K562 (cell line): ENCODE results near the gene WDR88. TPM values are rescaled to one million over a fixed set of nuclear protein-coding genes. Genes with fewer than 3 reads are reported as not detected.

Experiments used
- ATAC-seq: fragments of 200-7000 bp; cut with Tn5 transposase; 3 replicates; pipeline ENCODE4 v1.9.1; 2020; ENCODE audit warnings: moderate library complexity
- BruUV-seq: library from RNA; stranded (reverse); fragments of 400-500 nt; replicated peaks from 2 replicates; lab custom pipeline; 2021; lab: Mats Ljungman, UMichigan
- CTCF ChIA-PET: fragments of 300-600 bp; formaldehyde crosslinking; extraction: SDS; loops from one replicate; lab custom pipeline; 2021; ENCODE audit warnings: low intra/inter-chr PET ratio; lab: Yijun Ruan, JAX
- POLR2A ChIA-PET: fragments of 300-600, 350-650 bp; sonication (Branson Sonifier 250); formaldehyde crosslinking; extraction: SDS; loops from one replicate; lab custom pipeline; 2021; ENCODE audit warnings: antibody characterized with exemption, inconsistent platforms; lab: Yijun Ruan, JAX
- DNase-seq, 4 experiments: peaks; one replicate each; pipeline versions ENCODE4 v3.0.0 to v3.0.0-alpha.2; 2011 to 2018; ENCODE audit warnings: low spot score in 3 of 4, mixed read lengths in 3 of 4; ENCODE audit errors: extremely low read depth in 1 of 4
- FAIRE-seq: peaks from 2 replicates; lab custom pipeline; 2011; peaks lifted over from hg19 to GRCh38; lab: Jason Lieb, UNC
- H2AFZ ChIP-seq: 2 replicates; pipeline ENCODE4 v1.6.0; 2011; ENCODE audit warnings: low read depth, low read length, control low read depth, inconsistent platforms
- H3K27ac ChIP-seq: fragments of 200-600 bp; 3 replicates; pipeline ENCODE4 v1.8.0; 2011; ENCODE audit warnings: low read depth, mild to moderate bottlenecking, control low read depth, inconsistent platforms, low read length, moderate library complexity, mixed read lengths; ENCODE audit errors: extremely low read depth
- H3K27me3 ChIP-seq, 2 experiments: fragments of 300-600 bp in 1 of 2; 2 replicates in 1 of 2; 3 replicates in 1 of 2; pipeline versions ENCODE4 v1.6.0 to v1.8.0; 2011; ENCODE audit warnings: inconsistent platforms in 2 of 2, low read length in 2 of 2, mild to moderate bottlenecking in 1 of 2, mixed read lengths in 1 of 2, moderate library complexity in 1 of 2; ENCODE audit not compliant: control insufficient read depth in 2 of 2, insufficient read depth in 2 of 2
- H3K36me3 ChIP-seq: fragments of 300-600 bp; 3 replicates; pipeline ENCODE4 v1.8.0; 2011; ENCODE audit warnings: mild to moderate bottlenecking, low read length, inconsistent platforms; ENCODE audit not compliant: control insufficient read depth, insufficient read depth
- H3K4me1 ChIP-seq, 2 experiments: fragments of 200-600 bp in 1 of 2; replicated peaks in 1 of 2; 2 replicates in 1 of 2; 3 replicates in 1 of 2; pipeline versions ENCODE4 v1.5.1 to v1.8.0; 2011; ENCODE audit warnings: inconsistent platforms in 2 of 2, low read length in 2 of 2, mild to moderate bottlenecking in 1 of 2, mixed read lengths in 1 of 2, moderate library complexity in 1 of 2; ENCODE audit not compliant: control insufficient read depth in 2 of 2, insufficient read depth in 2 of 2
- H3K4me2 ChIP-seq: 2 replicates; pipeline ENCODE4 v1.6.1; 2011; ENCODE audit warnings: low read length, control low read depth, inconsistent platforms, mixed read lengths; ENCODE audit not compliant: insufficient read depth
- H3K4me3 ChIP-seq: fragments of 200-600 bp; sonication (generic), shearing (Covaris generic); 2 replicates; pipeline ENCODE4 v1.5.1; 2016; ENCODE audit warnings: control low read depth, inconsistent platforms
- H3K79me2 ChIP-seq: fragments of 200-600 bp; 3 replicates; pipeline ENCODE4 v1.8.0; 2011; ENCODE audit warnings: low read length, inconsistent platforms; ENCODE audit not compliant: control insufficient read depth, insufficient read depth
- H3K9ac ChIP-seq, 2 experiments: 2 replicates each; pipeline versions ENCODE4 v1.6.0 to v1.6.1; 2011; ENCODE audit warnings: low read depth in 2 of 2, low read length in 2 of 2, control low read depth in 1 of 2, inconsistent platforms in 1 of 2, mild to moderate bottlenecking in 1 of 2, mixed read lengths in 1 of 2; ENCODE audit not compliant: insufficient read depth in 1 of 2
- H3K9me1 ChIP-seq: one replicate; pipeline ENCODE4 v1.6.0; 2011; ENCODE audit warnings: inconsistent platforms, mild to moderate bottlenecking, low read length, moderate library complexity; ENCODE audit not compliant: control insufficient read depth, insufficient read depth
- H3K9me3 ChIP-seq: replicated peaks from 2 replicates; pipeline ENCODE4 v1.5.1; 2011; ENCODE audit warnings: low read depth, low read length, inconsistent platforms; ENCODE audit not compliant: control insufficient read depth, insufficient read depth
- H4K20me1 ChIP-seq: replicated peaks from 2 replicates; pipeline ENCODE4 v1.6.1; 2011; ENCODE audit warnings: low read length, inconsistent platforms, mixed read lengths; ENCODE audit not compliant: control insufficient read depth, insufficient read depth
- ARID3A ChIP-seq: IDR thresholded peaks from 2 replicates; pipeline ENCODE4 v1.6.1; 2012; ENCODE audit warnings: low read depth, low read length, improper control_type of control experiment, borderline replicate concordance
- BRF1 ChIP-seq: IDR thresholded peaks from 3 replicates; pipeline ENCODE4 v1.6.1; 2011; ENCODE audit warnings: borderline replicate concordance, mild to moderate bottlenecking; ENCODE audit not compliant: insufficient read length; ENCODE audit errors: extremely low read depth
- CTCF ChIP-seq, 3 experiments: IDR thresholded peaks in 2 of 3; conservative IDR thresholded peaks in 1 of 3; 2 replicates each; pipeline ENCODE4 v1.5.1; 2011 to 2012; ENCODE audit warnings: low read length in 3 of 3, mild to moderate bottlenecking in 3 of 3, control low read depth in 2 of 3, improper control_type of control experiment in 1 of 3, inconsistent platforms in 1 of 3, low read depth in 1 of 3, mixed read lengths in 1 of 3, moderate library complexity in 1 of 3; ENCODE audit not compliant: insufficient read depth in 2 of 3
- DIDO1 ChIP-seq: fragments of 450-650 bp; IDR thresholded peaks from 2 replicates; pipeline ENCODE4 v1.6.1; 2016; ENCODE audit warnings: low read depth, missing biosample characterization, missing genetic modification characterization
- HCFC1 ChIP-seq: IDR thresholded peaks from 2 replicates; pipeline ENCODE4 v1.6.1; 2012; ENCODE audit warnings: low read depth, low read length, improper control_type of control experiment
- RAD21 ChIP-seq, 2 experiments: fragments of 250-450 bp in 1 of 2; fragments of 450-650 bp in 1 of 2; sonication (Bioruptor Pico) in 1 of 2; formaldehyde crosslinking in 1 of 2; IDR thresholded peaks in 1 of 2; conservative IDR thresholded peaks in 1 of 2; 2 replicates each; pipeline versions ENCODE4 v1.4.0 to v1.8.0; 2020 to 2022; ENCODE audit warnings: mild to moderate bottlenecking in 2 of 2, moderate library complexity in 1 of 2
- RBM17 ChIP-seq: fragments of 200-400 bp; formaldehyde crosslinking; IDR thresholded peaks from 2 replicates; pipeline ENCODE4 v1.6.1; 2017; ENCODE audit warnings: low read depth, mild to moderate bottlenecking, low read length, borderline replicate concordance
- SFPQ ChIP-seq: fragments of 200-400 bp; formaldehyde crosslinking; IDR thresholded peaks from 2 replicates; pipeline ENCODE4 v1.6.1; 2017; ENCODE audit warnings: mild to moderate bottlenecking, low read depth, low read length, moderate library complexity
- STAT5B ChIP-seq: fragments of 250-450 bp; sonication (Bioruptor Pico); IDR thresholded peaks from 2 replicates; pipeline ENCODE4 v1.8.0; 2021; ENCODE audit warnings: mild to moderate bottlenecking, inconsistent platforms
- ZNF263 ChIP-seq: sonication (generic); formaldehyde crosslinking; IDR thresholded peaks from 2 replicates; pipeline ENCODE4 v1.8.0; 2022; ENCODE audit warnings: mild to moderate bottlenecking, missing genetic modification reagents, borderline replicate concordance
- ZNF324 ChIP-seq: fragments of 250-450 bp; sonication (Bioruptor Pico); IDR thresholded peaks from 2 replicates; pipeline ENCODE4 v1.4.0; 2020; ENCODE audit warnings: mild to moderate bottlenecking
- ZNF408 ChIP-seq: fragments of 250-450 bp; sonication (Bioruptor Pico); IDR thresholded peaks from 2 replicates; pipeline ENCODE4 v1.4.0; 2020; ENCODE audit warnings: low read depth, mild to moderate bottlenecking, moderate library complexity
- ZNF507 ChIP-seq: conservative IDR thresholded peaks from 2 replicates; pipeline ENCODE4 v1.6.1; 2017; ENCODE audit warnings: missing genetic modification characterization, missing compliant biosample characterization
- WGBS: fragments of 100-300 bp; shearing (Covaris generic); methylation state at CpG from one replicate; pipeline ENCODE4 v1.1.6; 2016; ENCODE audit warnings: low coverage, mixed read lengths; ENCODE audit not compliant: insufficient coverage; ENCODE audit errors: missing lambda C conversion rate; 5-methylcytosine and 5-hydroxymethylcytosine counted together
- in situ Hi-C: fragments of 300-500 bp; cut with MboI; formaldehyde crosslinking; loops from 4 replicates; pipeline ENCODE4 v1.15.0; 2018; ENCODE audit warnings: inconsistent platforms, mixed read lengths
- intact Hi-C: fragments of 100-400 bp; cut with micrococcal nuclease; formaldehyde crosslinking; loops from 2 replicates; pipeline ENCODE4 v1.14.2; 2022
- polyA plus RNA-seq, 8 experiments: library from polyadenylated mRNA; depleted of rRNA in 4 of 8; stranded (reverse) in 5 of 8; unstranded in 3 of 8; fragments of >200 nt; fragmentation: Nextera tagmentation in 2 of 8; fragmentation: Illumina TruSeq in 1 of 8; extraction: Ambion mirVana in 2 of 8; extraction: Trizol in 1 of 8; gene quantifications; 2 replicates each; pipeline versions ENCODE4 v1.2.1 to v1.2.3, GENCODE V29; 2011 to 2014; ENCODE audit warnings: inconsistent platforms in 1 of 8, missing spikeins in 1 of 8
- total RNA-seq, 7 experiments: library from RNA; depleted of rRNA in 6 of 7; stranded (reverse); fragments of >200 nt in 6 of 7; fragmentation: Illumina TruSeq in 2 of 7; extraction: Trizol in 2 of 7; gene quantifications; 2 replicates each; pipeline versions ENCODE4 v1.2.1 to v1.2.3, GENCODE V29; 2011 to 2021; ENCODE audit warnings: low replicate concordance in 1 of 7

WDR88 gene
- total and polyA plus RNA-seq, 9 of the 15 experiments (the other 6 are each of a cell fraction or from before 2014, with no cell fraction given) = 0.03 to 0.04 TPM; not detected in 7

GRCh38 chr19:33214596-33214995, 82.7 kb downstream of the WDR88 start:
- H3K79me2 ChIP-seq = no peaks in the 10 kb centered on the region
- 3% methylated on average over 6 of the region's 6 CpGs for WGBS
- intact Hi-C loops = no loop called here

More at GRCh38 chr19:33214596-33214995, 82.7 kb downstream of the WDR88 start:
- no peak for TF ChIP-seq ZNF324 (CRISPR knock-in tag)
- TF ChIP-seq CTCF (IDR thresholded peaks at IDR 0.05 in 2 of 3, conservative IDR thresholded peaks at IDR 0.05 in 1 of 3; ENCODE audit: insufficient read depth in 2 of 3, low read depth in 1 of 3, low read length in 3 of 3) = peak; percentile 39 to 58 (median 49)
- TF ChIP-seq SFPQ = no peak
- TF ChIP-seq ZNF507 (tag) = no peak
- no peak for TF ChIP-seq ARID3A
- peak; percentile 76 for TF ChIP-seq ZNF263 (CRISPR knock-in tag)
- peak in 1 of 2 experiments; percentile 39; a peak in 2 of 4 replicates for TF ChIP-seq RAD21 (CRISPR knock-in tag; conservative IDR thresholded peaks at IDR 0.05 in 1 of 2, IDR thresholded peaks at IDR 0.05 in 1 of 2)
- TF ChIP-seq HCFC1 = no peak
- TF ChIP-seq BRF1 = no peak
- TF ChIP-seq STAT5B (CRISPR knock-in tag) = no peak
- TF ChIP-seq ZNF408 = no peak
- no peak for TF ChIP-seq RBM17
- no peak for TF ChIP-seq DIDO1 (tag)
- BruUV-seq = no TSS peak
- ATAC-seq (peak; percentile 75), FAIRE-seq (peak; percentile 81), DNase-seq (peak in 2 of 4 experiments; percentile 34 to 38)
- Histone ChIP-seq H3K4me3 (no peak overlapping the region), H3K9ac (no peak overlapping the region), H3K9me1 (no peaks in the 10 kb centered on the region), H2AFZ (no peak overlapping the region), H3K4me1 (peaks cover 0 to 12% of the 10 kb centered on the region in 2 experiments; a peak in 2 of 5 replicates), H3K36me3 (no peaks in the 10 kb centered on the region), H3K27ac (no peak overlapping the region), H3K4me2 (no peak overlapping the region), H3K9me3 (no peaks in the 10 kb centered on the region), H4K20me1 (peaks cover 7% of the 10 kb centered on the region), H3K27me3 (peaks cover 20 to 77% of the 10 kb centered on the region in 2 experiments; a peak in 4 of 5 replicates)
- CTCF ChIA-PET = no interaction called here
- POLR2A ChIA-PET = interaction anchor here (0.5 to 0.7 kb wide), 3 partner anchors 68 to 1232 kb away, joined by 3 to 4 read pairs (median 3); no protein-coding TSS in a partner anchor
- in situ Hi-C loops = no loop called here
